ENCODE data around the gene PTPN1. TPM values are rescaled to one million over a fixed set of nuclear protein-coding genes. Genes with fewer than 3 reads are reported as not detected.
A peak's percentile ranks its signal among the peaks of the same experiment; 100 is the strongest.

The PTPN1 gene
- total and polyA plus RNA-seq, 2 of the 13 experiments (the other 11 are each of a cell fraction or from before 2014, with no cell fraction given): 17.7 to 37.2 TPM

GRCh38 chr20:50601511-50602431 is 91.6 kb downstream of the PTPN1 start (continued):
- TF ChIP-seq ZNF256 (CRISPR knock-in tag; conservative IDR thresholded peaks at IDR 0.05): no peak
- TF ChIP-seq TCF12 (IDR thresholded peaks at IDR 0.05): no peak
- no peak for TF ChIP-seq TCF12 (CRISPR knock-in tag; IDR thresholded peaks at IDR 0.05)

- POLR2A ChIA-PET: no interaction called here
- Histone ChIP-seq H2AFZ (ENCODE audit: low read length) (no peak overlapping the region), H3K9me3 (ENCODE audit: low read length) (no peaks in the 10 kb centered on the region), H3K27me3 (ENCODE audit: control insufficient read depth in 1 of 2, insufficient read depth in 2 of 2, low read length in 2 of 2) (peaks cover 10 to 46% of the 10 kb centered on the region in 2 experiments; a peak in 3 of 5 replicates), H3K4me1 (ENCODE audit: insufficient read depth, low read length) (peaks cover 30% of the 10 kb centered on the region), H3K4me3 (replicated peaks in 1 of 3; ENCODE audit: insufficient read depth in 1 of 3, low read depth in 2 of 3, low read length in 3 of 3) (no peak overlapping the region), H3K36me3 (replicated peaks in 1 of 2; ENCODE audit: control insufficient read depth in 1 of 2, insufficient read depth in 2 of 2, low read length in 2 of 2) (no peaks in the 10 kb centered on the region), H3K27ac (ENCODE audit: extremely low read length, insufficient read depth, low read length) (no peak overlapping the region), H3K4me2 (ENCODE audit: low read depth, low read length) (no peak overlapping the region), H3K9ac (ENCODE audit: insufficient read depth, low read depth, low read length) (no peak overlapping the region), H4K20me1 (ENCODE audit: insufficient read depth, low read length) (no peaks in the 10 kb centered on the region), H3K79me2 (ENCODE audit: insufficient read depth, low read length) (no peaks in the 10 kb centered on the region)
- BruUV-seq (replicated peaks): no TSS peak
- DNase-seq (ENCODE audit: low spot score) (no peak), ATAC-seq (peak; percentile 8; the same call in 2 of the 3 replicates), FAIRE-seq (no peak)
- 32% methylated on average over 13 of the region's 15 CpGs for WGBS (ENCODE audit: low lambda C conversion rate)
- in situ Hi-C loops (cut with HindIII; ENCODE audit: extremely low pct_ligation_motif_present, low pct_unique_long_range_greater_than_20kb): no loop called here
- intact Hi-C loops (cut with micrococcal nuclease; ENCODE audit: unreplicated experiment): no loop called here
- CTCF ChIA-PET (ENCODE audit: low intra/inter-chr PET ratio, low total read pairs): no interaction called here
- TF ChIP-seq ZSCAN21 (CRISPR knock-in tag; IDR thresholded peaks at IDR 0.05; ENCODE audit: borderline replicate concordance) (0 out of 2 replicates have a peak, but pooled peaks have one; percentile 31), ZKSCAN5 (CRISPR knock-in tag; IDR thresholded peaks at IDR 0.05) (no peak), ZMYM3 (CRISPR knock-in tag; IDR thresholded peaks at IDR 0.05) (peak; percentile 97), ZNF264 (CRISPR knock-in tag; IDR thresholded peaks at IDR 0.05) (no peak), SOX5 (CRISPR knock-in tag; IDR thresholded peaks at IDR 0.05; ENCODE audit: borderline replicate concordance) (no peak), HMG20B (CRISPR knock-in tag; conservative IDR thresholded peaks at IDR 0.05) (no peak), YEATS2 (CRISPR knock-in tag; IDR thresholded peaks at IDR 0.05; ENCODE audit: borderline replicate concordance) (no peak), ZNF572 (CRISPR knock-in tag; IDR thresholded peaks at IDR 0.05) (no peak), IKZF1 (IDR thresholded peaks at IDR 0.05) (no peak), RFXANK (CRISPR knock-in tag; IDR thresholded peaks at IDR 0.05) (no peak), ZNF576 (CRISPR knock-in tag; IDR thresholded peaks at IDR 0.05) (no peak), ZNF382 (CRISPR knock-in tag; IDR thresholded peaks at IDR 0.05; ENCODE audit: borderline replicate concordance) (no peak), ZNF782 (CRISPR knock-in tag; IDR thresholded peaks at IDR 0.05; ENCODE audit: borderline replicate concordance) (no peak), ZNF609 (CRISPR knock-in tag; IDR thresholded peaks at IDR 0.05; ENCODE audit: borderline replicate concordance) (no peak)
These were observed 92.4 kb downstream of the PTPN1 start for GRCh38 chr20:50602432-50603088.
